GM19438 (cell line): Measurements from ENCODE around the gene HEBP2.

Experiments
- ATAC-seq: cut with Tn5 transposase; IDR thresholded peaks from one replicate; pipeline ENCODE4 v1.9.1; 2021; ENCODE audit warnings: low read depth; ENCODE audit not compliant: unreplicated experiment

The HEBP2 gene

DNA sequence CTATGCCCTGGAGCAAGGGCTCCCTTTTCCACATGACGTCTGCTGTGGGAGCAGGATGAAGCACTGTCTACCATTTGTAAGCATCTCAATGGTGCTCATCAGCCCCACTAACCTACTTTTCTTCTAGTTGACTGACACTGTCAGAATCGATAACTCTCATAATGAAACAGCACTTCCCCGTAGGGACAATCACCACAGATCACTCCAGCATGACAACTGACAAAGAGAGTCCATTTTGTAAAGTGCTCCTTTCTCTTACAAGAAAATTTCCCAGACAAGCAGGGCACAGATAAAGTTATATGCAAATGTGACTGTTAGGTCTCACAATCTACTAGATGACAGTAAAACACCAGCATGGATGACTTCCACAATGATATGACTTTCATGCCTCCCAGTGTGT lies 46.4 kb downstream of the HEBP2 start:
- no peak for ATAC-seq

GRCh38 chr6:138451043-138451442 lies 47.0 kb downstream of the HEBP2 start:
- ATAC-seq: no peak

- ATAC-seq: no peak
These were observed 51.1 kb downstream of the HEBP2 start for GRCh38 chr6:138454981-138455706.

DNA sequence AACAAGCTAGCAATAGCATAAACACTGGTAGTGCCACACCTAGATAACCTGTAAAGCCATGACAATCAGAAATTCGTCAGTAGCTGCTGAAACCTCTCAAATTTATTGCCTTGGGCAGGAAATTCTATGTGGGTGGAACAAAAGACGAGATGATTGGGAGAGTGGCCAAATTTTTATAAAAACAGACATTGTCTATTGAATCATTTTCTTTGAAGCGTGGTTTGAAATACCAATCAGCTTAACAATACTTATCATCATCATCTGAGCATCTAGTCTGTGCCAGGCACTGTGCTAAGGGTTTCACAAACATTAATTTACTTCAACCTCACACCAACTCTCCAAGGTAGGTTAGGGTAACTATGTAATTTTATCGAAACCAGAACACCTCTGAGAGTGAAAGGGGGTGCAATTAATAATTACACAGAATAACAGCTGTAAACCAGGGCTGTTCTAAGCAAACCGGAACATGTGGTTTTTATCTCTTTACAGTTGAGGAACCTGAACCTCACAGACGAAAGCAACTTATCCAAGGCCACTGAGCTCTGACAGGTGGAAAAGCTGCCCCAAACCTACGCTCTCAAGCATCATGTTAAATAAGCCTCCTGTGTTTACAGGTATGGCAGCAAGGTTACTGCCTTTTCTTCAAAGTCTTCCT lies 51.9 kb downstream of the HEBP2 start:
- ATAC-seq: peak; percentile 97

GRCh38 chr6:138456401-138456790 lies 52.4 kb downstream of the HEBP2 start:
- peak; percentile 7 for ATAC-seq

GRCh38 chr6:138461647-138462046 lies 57.6 kb downstream of the HEBP2 start:
- no peak for ATAC-seq

GRCh38 chr6:138464085-138464484 lies 60.1 kb downstream of the HEBP2 start:
- ATAC-seq: no peak

- ATAC-seq: no peak
These were observed 61.1 kb downstream of the HEBP2 start for GRCh38 chr6:138465007-138465645.

GRCh38 chr6:138467901-138468300 lies 63.9 kb downstream of the HEBP2 start:
- no peak for ATAC-seq

DNA sequence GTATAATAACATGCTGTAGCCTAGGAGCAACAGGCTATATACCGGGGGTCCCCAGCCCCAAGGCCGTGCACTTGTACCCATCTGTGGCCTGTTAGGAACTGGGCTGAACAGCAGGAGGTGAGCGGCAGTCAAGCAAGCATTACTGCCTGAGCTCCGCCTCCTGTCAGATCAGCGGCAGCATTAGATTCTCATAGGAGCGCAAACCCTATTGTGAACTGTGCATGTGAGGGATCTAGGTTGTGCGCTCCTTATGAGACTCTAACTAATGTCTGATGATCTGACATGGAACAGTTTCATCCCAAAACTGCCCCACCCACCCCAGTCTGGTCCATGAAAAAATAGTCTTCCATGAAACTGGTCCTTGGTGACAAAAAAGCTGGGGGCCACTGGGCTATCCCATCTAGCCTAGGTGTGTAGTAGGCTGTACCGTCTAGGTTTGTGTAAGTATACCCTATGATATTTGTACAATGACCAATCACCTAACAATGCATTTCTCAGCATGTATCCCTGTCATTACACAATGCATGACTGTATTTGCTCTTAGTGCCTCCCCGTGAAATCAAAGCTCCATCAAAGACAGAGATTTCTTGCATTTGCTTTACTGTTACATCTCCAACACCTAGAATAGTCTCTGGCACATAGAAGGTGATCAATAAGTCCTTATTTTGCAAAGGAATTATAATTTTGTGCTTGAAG lies 64.4 kb downstream of the HEBP2 start:
- ATAC-seq: no peak
